GM12878 (cell line): Measurements from ENCODE around the gene CHAD. TPM values are rescaled to one million over a fixed set of nuclear protein-coding genes. Genes with fewer than 3 reads are reported as not detected.
"Not testable (repeated sequence)": the region's sequence is repeated elsewhere in the genome, so short reads cannot be mapped to it uniquely, and the experiment has no call there.

Experiments used
- ATAC-seq: fragments of 200-7000 bp; cut with Tn5 transposase; 3 replicates; pipeline ENCODE4 v1.9.1; 2020; ENCODE audit warnings: mild to moderate bottlenecking, moderate library complexity
- BruUV-seq: library from RNA; stranded (reverse); fragments of 400-500 nt; replicated peaks from 2 replicates; lab custom pipeline; 2021; lab: Mats Ljungman, UMichigan
- CTCF ChIA-PET: fragments of 300-600 bp; sonication (Branson Sonifier 250); formaldehyde crosslinking; extraction: SDS; loops from one replicate; lab custom pipeline; 2021; ENCODE audit warnings: inconsistent platforms; lab: Yijun Ruan, JAX
- POLR2A ChIA-PET: fragments of 350-600 bp; formaldehyde crosslinking; extraction: SDS; loops from one replicate; lab custom pipeline; 2021; ENCODE audit warnings: inconsistent platforms; lab: Charles Lee
- RAD21 ChIA-PET: fragments of 300-600 bp; sonication (Branson Sonifier 250); formaldehyde crosslinking; loops from one replicate; lab custom pipeline; 2023; ENCODE audit warnings: antibody characterized with exemption; ENCODE audit not compliant: unreplicated experiment; lab: Charles Lee
- SMC1A ChIA-PET: fragments of 300-600 bp; sonication (Branson Sonifier 250); formaldehyde crosslinking; loops from one replicate; lab custom pipeline; 2023; ENCODE audit not compliant: unreplicated experiment, uncharacterized antibody; lab: Charles Lee
- DNase-seq: peaks from one replicate; pipeline ENCODE4 v3.0.0-alpha.2; 2011; ENCODE audit warnings: low read depth, low spot score
- FAIRE-seq: peaks from 3 replicates; lab custom pipeline; 2011; peaks lifted over from hg19 to GRCh38; lab: Jason Lieb, UNC
- H2AFZ ChIP-seq: 2 replicates; pipeline ENCODE4 v1.6.0; 2011; ENCODE audit warnings: low read depth, low read length, control low read depth; ENCODE audit not compliant: control insufficient read depth
- H3K27ac ChIP-seq: 2 replicates; pipeline ENCODE4 v1.5.1; 2011; ENCODE audit warnings: control low read depth; ENCODE audit not compliant: control insufficient read depth, insufficient read depth
- H3K27me3 ChIP-seq, 2 experiments: replicated peaks in 1 of 2; 2 replicates each; pipeline versions ENCODE4 v1.6.0 to v1.6.1; 2011; ENCODE audit warnings: low read length in 1 of 2; ENCODE audit not compliant: control insufficient read depth in 2 of 2, insufficient read depth in 2 of 2
- H3K36me3 ChIP-seq, 2 experiments: 2 replicates each; pipeline ENCODE4 v1.5.1; 2011; ENCODE audit warnings: low read length in 1 of 2; ENCODE audit not compliant: control insufficient read depth in 2 of 2, insufficient read depth in 2 of 2
- H3K4me1 ChIP-seq: 2 replicates; pipeline ENCODE4 v1.6.1; 2011; ENCODE audit warnings: mild to moderate bottlenecking, low read length, moderate library complexity, mixed read lengths; ENCODE audit not compliant: control insufficient read depth, insufficient read depth
- H3K4me2 ChIP-seq: 2 replicates; pipeline ENCODE4 v1.6.0; 2011; ENCODE audit warnings: control low read depth; ENCODE audit not compliant: control insufficient read depth, insufficient read depth
- H3K4me3 ChIP-seq: fragments of 200-600 bp; sonication (generic); 2 replicates; pipeline ENCODE4 v1.5.1; 2016
- H3K79me2 ChIP-seq: 2 replicates; pipeline ENCODE4 v1.6.0; 2011; ENCODE audit warnings: low read length; ENCODE audit not compliant: control insufficient read depth, insufficient read depth
- H3K9ac ChIP-seq: 2 replicates; pipeline ENCODE4 v1.8.0; 2011; ENCODE audit warnings: low read length, control low read depth, mixed read lengths; ENCODE audit not compliant: control insufficient read depth, insufficient read depth
- H3K9me3 ChIP-seq: replicated peaks from 3 replicates; pipeline ENCODE4 v1.5.1; 2011; ENCODE audit warnings: mild to moderate bottlenecking, low read length; ENCODE audit not compliant: control insufficient read depth, insufficient read depth
- H4K20me1 ChIP-seq: 2 replicates; pipeline ENCODE4 v1.6.0; 2011; ENCODE audit not compliant: control insufficient read depth, insufficient read depth
- BHLHE40 ChIP-seq, 2 experiments: fragments of 450-650 bp in 1 of 2; IDR thresholded peaks; 2 replicates each; pipeline ENCODE4 v1.6.1; 2011 to 2017; ENCODE audit warnings: low read depth in 2 of 2, borderline replicate concordance in 1 of 2, improper control_type of control experiment in 1 of 2, low read length in 1 of 2, mild to moderate bottlenecking in 1 of 2
- CHD1 ChIP-seq: IDR thresholded peaks from 2 replicates; pipeline ENCODE4 v1.6.1; 2012; ENCODE audit warnings: low read depth, low read length, improper control_type of control experiment
- EED ChIP-seq: sonication (generic); IDR thresholded peaks from 2 replicates; pipeline ENCODE4 v1.6.1; 2016; ENCODE audit warnings: antibody characterized with exemption, low read depth
- EP300 ChIP-seq, 2 experiments: fragments of 150-350 bp in 1 of 2; IDR thresholded peaks; 2 replicates each; pipeline ENCODE4 v1.6.1; 2011 to 2012; ENCODE audit warnings: low read depth in 2 of 2, low read length in 2 of 2, borderline replicate concordance in 1 of 2, improper control_type of control experiment in 1 of 2, inconsistent platforms in 1 of 2; ENCODE audit not compliant: control insufficient read depth in 1 of 2
- IKZF1 ChIP-seq: fragments of 450-650 bp; conservative IDR thresholded peaks from 2 replicates; pipeline ENCODE4 v1.6.1; 2017; ENCODE audit warnings: antibody characterized with exemption, mild to moderate bottlenecking
- MTA3 ChIP-seq: IDR thresholded peaks from 2 replicates; pipeline ENCODE4 v1.6.1; 2012; ENCODE audit warnings: low read length, inconsistent platforms, borderline replicate concordance
- SMARCA5 ChIP-seq: fragments of 450-650 bp; IDR thresholded peaks from 2 replicates; pipeline ENCODE4 v1.6.1; 2017; ENCODE audit warnings: mild to moderate bottlenecking
- YY1 ChIP-seq: IDR thresholded peaks from 2 replicates; pipeline ENCODE4 v1.6.1; 2011; ENCODE audit warnings: low read depth, mild to moderate bottlenecking, low read length
- WGBS: methylation state at CpG from one replicate; pipeline ENCODE4 v1.1.6; 2016; ENCODE audit warnings: low lambda C conversion rate; ENCODE audit not compliant: insufficient replicate concordance, insufficient coverage; ENCODE audit errors: missing lambda C conversion rate; 5-methylcytosine and 5-hydroxymethylcytosine counted together
- in situ Hi-C: fragments of 300-500 bp; cut with MboI; formaldehyde crosslinking; loops from 9 replicates; pipeline ENCODE4 v1.14.3; 2018; ENCODE audit warnings: mixed read lengths
- intact Hi-C: fragments of 100-400 bp; cut with micrococcal nuclease; formaldehyde crosslinking; loops from one replicate; pipeline ENCODE4 v1.14.2; 2022; ENCODE audit not compliant: unreplicated experiment
- polyA plus RNA-seq, 11 experiments: library from polyadenylated mRNA; depleted of rRNA in 4 of 11; unstranded in 6 of 11; stranded (reverse) in 5 of 11; fragments of >200 nt; fragmentation: Nextera tagmentation in 4 of 11; fragmentation: Illumina TruSeq in 1 of 11; extraction: Ambion mirVana in 4 of 11; extraction: Trizol in 1 of 11; gene quantifications; 1 replicate in 1 of 11; 2 replicates in 10 of 11; pipeline versions ENCODE4 v1.2.1 to v1.2.3, GENCODE V29; 2011 to 2016; ENCODE audit warnings: inconsistent platforms in 2 of 11, missing spikeins in 2 of 11, low read depth in 1 of 11
- total RNA-seq, 4 experiments: library from RNA; depleted of rRNA in 3 of 4; stranded (reverse); fragments of >200 nt in 3 of 4; fragmentation: Illumina TruSeq in 1 of 4; extraction: Trizol in 1 of 4; gene quantifications; 2 replicates each; pipeline versions ENCODE4 v1.2.1 to v1.2.3, GENCODE V29; 2013 to 2021
- TF ChIP-seq, protein P1 (sequence below): fragments of 450-650 bp; formaldehyde crosslinking; IDR thresholded peaks from 2 replicates; pipeline ENCODE4 v1.5.0; 2022; ENCODE audit warnings: mild to moderate bottlenecking, missing genetic modification characterization

Gene CHAD
- total and polyA plus RNA-seq, 10 of the 15 experiments (the other 5 are each of a cell fraction or from before 2014, with no cell fraction given), result 0.06 TPM; not detected in 9

DNA sequence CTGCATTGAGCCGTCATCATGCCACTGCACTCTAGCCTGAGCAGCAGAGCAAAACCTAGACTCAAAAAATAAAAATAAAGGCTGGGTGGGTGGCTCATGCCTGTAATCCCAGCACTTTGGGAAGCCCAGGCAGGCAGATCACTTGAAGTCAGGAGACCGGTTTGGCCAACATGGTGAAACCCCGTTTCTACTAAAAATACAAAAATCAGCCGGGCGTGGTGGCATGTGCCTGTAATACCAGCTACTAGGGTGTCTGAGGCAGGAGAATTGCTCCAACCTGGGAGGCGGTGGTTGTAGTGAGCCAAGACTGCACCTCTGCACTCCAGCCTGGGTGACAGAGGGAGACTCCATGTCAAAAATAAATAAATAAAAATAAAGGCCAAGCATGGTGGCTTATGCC lies 40.6 kb downstream of the CHAD start:
- intact Hi-C loops, H3K36me3 ChIP-seq, ATAC-seq, H3K4me3 ChIP-seq, H3K9ac ChIP-seq, DNase-seq, in situ Hi-C loops, H3K27ac ChIP-seq, H2AFZ ChIP-seq, SMC1A ChIA-PET, BruUV-seq, H4K20me1 ChIP-seq, H3K79me2 ChIP-seq, H3K9me3 ChIP-seq, FAIRE-seq, H3K27me3 ChIP-seq: not testable (repeated sequence)
- Histone ChIP-seq H3K4me1 (peaks cover 18% of the 10 kb centered on the region), H3K4me2 (peak overlapping the region; percentile 100; the same call in 1 of the 2 replicates)
- CTCF ChIA-PET, result interaction anchor here (1.9 to 4.5 kb wide), 2 partner anchors 30 to 37 kb away, joined by 7 to 45 read pairs; partner anchors contain the start of gene LRRC59
- RAD21 ChIA-PET, result interaction anchor here (2.4 kb wide), 1 partner anchor 31 kb away, joined by 8 read pairs; the partner anchor contains the start of gene LRRC59
- 77% methylated on average over 6 of the region's 6 CpGs for WGBS
- POLR2A ChIA-PET, result interaction anchor here (3.0 kb wide), 1 partner anchor 31 kb away, joined by 17 read pairs; the partner anchor contains the start of gene LRRC59

DNA sequence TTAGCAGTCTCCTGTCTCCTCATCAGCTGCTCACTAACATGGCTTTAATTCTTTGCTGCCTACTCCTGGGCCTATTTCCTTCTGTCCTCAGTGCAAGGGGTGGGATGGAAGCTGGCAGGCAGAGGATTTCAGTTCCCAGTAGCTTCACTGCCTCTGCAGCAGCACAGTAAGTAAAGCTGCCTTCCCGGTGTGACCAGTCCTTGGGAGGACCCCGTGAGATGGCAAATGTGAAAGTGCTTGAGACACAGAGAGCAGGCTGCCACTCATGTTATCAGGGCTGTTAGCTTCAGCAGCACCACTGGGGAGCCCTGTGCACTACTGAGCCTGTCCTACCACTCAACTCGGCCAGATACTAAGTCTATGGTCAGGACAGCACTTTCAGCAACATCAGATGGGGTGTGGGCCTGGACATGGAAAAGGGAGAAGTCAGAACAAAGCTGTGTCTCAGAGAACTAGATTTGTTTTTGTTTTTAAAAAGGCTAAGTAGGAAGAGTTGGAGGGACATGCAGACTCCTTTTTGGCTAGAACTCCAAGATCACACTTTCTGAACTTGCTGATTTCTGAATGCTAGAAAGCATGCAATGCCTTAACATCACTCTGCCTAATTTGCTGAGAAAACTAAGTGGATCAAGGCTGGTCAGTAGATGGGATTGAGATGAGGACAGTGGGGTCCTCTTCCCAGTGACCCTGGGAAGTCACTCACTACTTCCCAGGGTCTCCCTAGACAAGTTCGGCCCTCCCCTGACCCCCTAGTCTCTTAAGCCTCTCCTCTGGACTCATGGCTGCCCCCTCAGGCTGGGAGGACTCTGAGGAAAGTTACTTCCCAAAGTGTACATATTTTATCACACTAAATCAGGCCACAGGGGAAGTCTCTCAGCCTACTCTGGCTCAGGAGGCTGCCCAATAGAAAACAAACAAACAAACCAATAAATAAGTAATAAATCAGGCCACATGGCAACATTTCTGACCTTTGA lies 41.6 kb downstream of the CHAD start:
- WGBS, result 3% methylated on average over 4 of the region's 4 CpGs
- Histone ChIP-seq H3K9ac (peak overlapping the region; percentile 76), H3K4me3 (peak overlapping the region; percentile 84), H2AFZ (peak overlapping the region; percentile 90), H3K4me2 (peak overlapping the region; percentile 100), H3K79me2 (peaks cover 6% of the 10 kb centered on the region), H3K27me3 (no peaks in the 10 kb centered on the region), H3K27ac (peak overlapping the region; percentile 61), H3K9me3 (no peaks in the 10 kb centered on the region), H3K36me3 (no peaks in the 10 kb centered on the region), H3K4me1 (peaks cover 18% of the 10 kb centered on the region), H4K20me1 (no peaks in the 10 kb centered on the region)
- peak; percentile 83 for ATAC-seq
- CTCF ChIA-PET, result interaction anchor here (0.7 to 4.5 kb wide), 7 partner anchors 11 to 475 kb away, joined by 3 to 45 read pairs (median 5); partner anchors contain the start of genes LRRC59 and RSAD1
- intact Hi-C loops, result loop anchor here (2.0 kb wide), 1 partner anchor 30 kb away; the partner anchor contains the start of gene LRRC59
- RAD21 ChIA-PET, result interaction anchor here (1.3 to 3.2 kb wide), 3 partner anchors 29 to 65 kb away, joined by 4 to 20 read pairs (median 4); partner anchors contain the start of genes LRRC59 and RSAD1
- TSS peak; percentile 61 for BruUV-seq
- in situ Hi-C loops, result no loop called here
- no peak for FAIRE-seq
- POLR2A ChIA-PET, result interaction anchor here (1.0 to 3.0 kb wide), 2 partner anchors 30 to 36 kb away, joined by 3 to 17 read pairs; partner anchors contain the start of gene LRRC59
- SMC1A ChIA-PET, result interaction anchor here (0.8 to 1.2 kb wide), 5 partner anchors 29 to 36 kb away, joined by 3 to 4 read pairs (median 3); partner anchors contain the start of gene LRRC59
- no peak for DNase-seq
- TF ChIP-seq IKZF1 (peak; percentile 43; the same call in 1 of the 2 replicates), YY1 (0 out of 2 replicates have a peak, but pooled peaks have one; percentile 27), BHLHE40 (IDR thresholded peaks at IDR 0.05; ENCODE audit: borderline replicate concordance in 1 of 2, low read depth in 2 of 2, low read length in 1 of 2) (peak in 1 of 2 experiments; percentile 11; a peak in 1 of 4 replicates), SMARCA5 (peak; percentile 57; the same call in 1 of the 2 replicates), MTA3 (no peak), CHD1 (no peak), EP300 (IDR thresholded peaks at IDR 0.05; ENCODE audit: borderline replicate concordance in 1 of 2, control insufficient read depth in 1 of 2, low read depth in 2 of 2, low read length in 2 of 2) (no peak), EED (0 out of 2 replicates have a peak, but pooled peaks have one; percentile 10)
- TF ChIP-seq, protein P1, sequence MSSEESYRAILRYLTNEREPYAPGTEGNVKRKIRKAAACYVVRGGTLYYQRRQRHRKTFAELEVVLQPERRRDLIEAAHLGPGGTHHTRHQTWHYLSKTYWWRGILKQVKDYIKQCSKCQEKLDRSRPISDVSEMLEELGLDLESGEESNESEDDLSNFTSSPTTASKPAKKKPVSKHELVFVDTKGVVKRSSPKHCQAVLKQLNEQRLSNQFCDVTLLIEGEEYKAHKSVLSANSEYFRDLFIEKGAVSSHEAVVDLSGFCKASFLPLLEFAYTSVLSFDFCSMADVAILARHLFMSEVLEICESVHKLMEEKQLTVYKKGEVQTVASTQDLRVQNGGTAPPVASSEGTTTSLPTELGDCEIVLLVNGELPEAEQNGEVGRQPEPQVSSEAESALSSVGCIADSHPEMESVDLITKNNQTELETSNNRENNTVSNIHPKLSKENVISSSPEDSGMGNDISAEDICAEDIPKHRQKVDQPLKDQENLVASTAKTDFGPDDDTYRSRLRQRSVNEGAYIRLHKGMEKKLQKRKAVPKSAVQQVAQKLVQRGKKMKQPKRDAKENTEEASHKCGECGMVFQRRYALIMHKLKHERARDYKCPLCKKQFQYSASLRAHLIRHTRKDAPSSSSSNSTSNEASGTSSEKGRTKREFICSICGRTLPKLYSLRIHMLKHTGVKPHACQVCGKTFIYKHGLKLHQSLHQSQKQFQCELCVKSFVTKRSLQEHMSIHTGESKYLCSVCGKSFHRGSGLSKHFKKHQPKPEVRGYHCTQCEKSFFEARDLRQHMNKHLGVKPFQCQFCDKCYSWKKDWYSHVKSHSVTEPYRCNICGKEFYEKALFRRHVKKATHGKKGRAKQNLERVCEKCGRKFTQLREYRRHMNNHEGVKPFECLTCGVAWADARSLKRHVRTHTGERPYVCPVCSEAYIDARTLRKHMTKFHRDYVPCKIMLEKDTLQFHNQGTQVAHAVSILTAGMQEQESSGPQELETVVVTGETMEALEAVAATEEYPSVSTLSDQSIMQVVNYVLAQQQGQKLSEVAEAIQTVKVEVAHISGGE (CRISPR knock-in tag), result no peak
